ENCODE measurements around the gene IFNA5. TPM values are rescaled to one million over a fixed set of nuclear protein-coding genes. Genes with fewer than 3 reads are reported as not detected.

Gene IFNA5
- total and polyA plus RNA-seq, 10 of the 15 experiments (the other 5 are each of a cell fraction or from before 2014, with no cell fraction given), result not detected

GRCh38 chr9:21350787-21351186 is 45.7 kb upstream of the IFNA5 start, which contains the start of gene IFNA6:
Gene IFNA6 (minus strand): TSS chr9:21350887. CDS start chr9:21350887, 0 bp downstream.
- Histone ChIP-seq H2AFZ (ENCODE audit: control insufficient read depth, low read depth, low read length) (no peak within 1 kb of the TSS), H3K9me3 (replicated peaks; ENCODE audit: control insufficient read depth, insufficient read depth, low read length) (no peaks in the 10 kb centered on the region; the same call in 1 of the 3 replicates), H3K4me1 (ENCODE audit: control insufficient read depth, insufficient read depth, low read length) (peaks cover 4% of the 10 kb centered on the region; the same call in 1 of the 2 replicates), H4K20me1 (ENCODE audit: control insufficient read depth, insufficient read depth) (no peaks in the 10 kb centered on the region), H3K4me3 (no peak within 1 kb of the TSS), H3K9ac (ENCODE audit: control insufficient read depth, insufficient read depth, low read length) (no peak within 1 kb of the TSS), H3K36me3 (ENCODE audit: control insufficient read depth in 2 of 2, insufficient read depth in 2 of 2, low read length in 1 of 2) (no peaks in the 10 kb centered on the region), H3K4me2 (ENCODE audit: control insufficient read depth, insufficient read depth) (no peak within 1 kb of the TSS), H3K79me2 (ENCODE audit: control insufficient read depth, insufficient read depth, low read length) (no peaks in the 10 kb centered on the region), H3K27ac (ENCODE audit: control insufficient read depth, insufficient read depth) (no peak within 1 kb of the TSS), H3K27me3 (replicated peaks in 1 of 2; ENCODE audit: control insufficient read depth in 2 of 2, insufficient read depth in 2 of 2, low read length in 1 of 2) (no peaks in the 10 kb centered on the region)
- in situ Hi-C loops (cut with MboI), result no loop called here
- POLR2A ChIA-PET, result no interaction called here
- RAD21 ChIA-PET (ENCODE audit: unreplicated experiment), result no interaction called here
- CTCF ChIA-PET, result interaction anchor here (0.9 kb wide), 1 partner anchor 18 kb away, joined by 3 read pairs; no protein-coding TSS in a partner anchor
- WGBS (ENCODE audit: insufficient coverage, insufficient replicate concordance, low lambda C conversion rate, missing lambda C conversion rate), result 35% methylated on average over 1 of the region's 1 CpG
- SMC1A ChIA-PET (ENCODE audit: uncharacterized antibody, unreplicated experiment), result interaction anchor here (2.1 kb wide), 1 partner anchor 13 kb away, joined by 7 read pairs; no protein-coding TSS in a partner anchor
- no peak for FAIRE-seq
- BruUV-seq (replicated peaks), result no TSS peak
- no peak for DNase-seq (ENCODE audit: low read depth, low spot score)
- intact Hi-C loops (cut with micrococcal nuclease; ENCODE audit: unreplicated experiment), result no loop called here
- ATAC-seq, result no peak; the same call in 2 of the 3 replicates
- TF ChIP-seq, protein P1, sequence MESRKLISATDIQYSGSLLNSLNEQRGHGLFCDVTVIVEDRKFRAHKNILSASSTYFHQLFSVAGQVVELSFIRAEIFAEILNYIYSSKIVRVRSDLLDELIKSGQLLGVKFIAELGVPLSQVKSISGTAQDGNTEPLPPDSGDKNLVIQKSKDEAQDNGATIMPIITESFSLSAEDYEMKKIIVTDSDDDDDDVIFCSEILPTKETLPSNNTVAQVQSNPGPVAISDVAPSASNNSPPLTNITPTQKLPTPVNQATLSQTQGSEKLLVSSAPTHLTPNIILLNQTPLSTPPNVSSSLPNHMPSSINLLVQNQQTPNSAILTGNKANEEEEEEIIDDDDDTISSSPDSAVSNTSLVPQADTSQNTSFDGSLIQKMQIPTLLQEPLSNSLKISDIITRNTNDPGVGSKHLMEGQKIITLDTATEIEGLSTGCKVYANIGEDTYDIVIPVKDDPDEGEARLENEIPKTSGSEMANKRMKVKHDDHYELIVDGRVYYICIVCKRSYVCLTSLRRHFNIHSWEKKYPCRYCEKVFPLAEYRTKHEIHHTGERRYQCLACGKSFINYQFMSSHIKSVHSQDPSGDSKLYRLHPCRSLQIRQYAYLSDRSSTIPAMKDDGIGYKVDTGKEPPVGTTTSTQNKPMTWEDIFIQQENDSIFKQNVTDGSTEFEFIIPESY (IDR thresholded peaks at IDR 0.05), result no peak
- TF ChIP-seq POLR2AphosphoS5 (IDR thresholded peaks at IDR 0.05; ENCODE audit: low read length) (no peak), MTA2 (IDR thresholded peaks at IDR 0.05; ENCODE audit: low read depth) (no peak), KDM1A (IDR thresholded peaks at IDR 0.05; ENCODE audit: borderline replicate concordance) (no peak), SIN3A (IDR thresholded peaks at IDR 0.05; ENCODE audit: low read depth, low read length) (no peak), MTA3 (IDR thresholded peaks at IDR 0.05; ENCODE audit: borderline replicate concordance, low read length) (no peak), CHD2 (IDR thresholded peaks at IDR 0.05; ENCODE audit: borderline replicate concordance, low read depth, low read length) (no peak), RUNX3 (IDR thresholded peaks at IDR 0.05; ENCODE audit: low read length) (no peak), ZNF384 (IDR thresholded peaks at IDR 0.05; ENCODE audit: borderline replicate concordance, low read depth, low read length) (no peak), EZH2 (IDR thresholded peaks at IDR 0.05; ENCODE audit: borderline replicate concordance, control insufficient read depth, low read depth, low read length) (no peak), ZNF207 (IDR thresholded peaks at IDR 0.05; ENCODE audit: borderline replicate concordance) (no peak), PML (IDR thresholded peaks at IDR 0.05; ENCODE audit: low read length) (no peak), IKZF2 (IDR thresholded peaks at IDR 0.05) (no peak), NR2F1 (conservative IDR thresholded peaks at IDR 0.05) (no peak), CBFB (IDR thresholded peaks at IDR 0.05; ENCODE audit: low read depth) (no peak), CTCF (IDR thresholded peaks at IDR 0.05 in 2 of 3, conservative IDR thresholded peaks at IDR 0.05 in 1 of 3; ENCODE audit: control insufficient read depth in 2 of 3, extremely low read depth in 1 of 3, insufficient read depth in 1 of 3, low read depth in 3 of 3, low read length in 3 of 3) (no peak), RELA (IDR thresholded peaks at IDR 0.05; ENCODE audit: borderline replicate concordance, partially characterized antibody) (no peak)
- TF ChIP-seq, protein P2, sequence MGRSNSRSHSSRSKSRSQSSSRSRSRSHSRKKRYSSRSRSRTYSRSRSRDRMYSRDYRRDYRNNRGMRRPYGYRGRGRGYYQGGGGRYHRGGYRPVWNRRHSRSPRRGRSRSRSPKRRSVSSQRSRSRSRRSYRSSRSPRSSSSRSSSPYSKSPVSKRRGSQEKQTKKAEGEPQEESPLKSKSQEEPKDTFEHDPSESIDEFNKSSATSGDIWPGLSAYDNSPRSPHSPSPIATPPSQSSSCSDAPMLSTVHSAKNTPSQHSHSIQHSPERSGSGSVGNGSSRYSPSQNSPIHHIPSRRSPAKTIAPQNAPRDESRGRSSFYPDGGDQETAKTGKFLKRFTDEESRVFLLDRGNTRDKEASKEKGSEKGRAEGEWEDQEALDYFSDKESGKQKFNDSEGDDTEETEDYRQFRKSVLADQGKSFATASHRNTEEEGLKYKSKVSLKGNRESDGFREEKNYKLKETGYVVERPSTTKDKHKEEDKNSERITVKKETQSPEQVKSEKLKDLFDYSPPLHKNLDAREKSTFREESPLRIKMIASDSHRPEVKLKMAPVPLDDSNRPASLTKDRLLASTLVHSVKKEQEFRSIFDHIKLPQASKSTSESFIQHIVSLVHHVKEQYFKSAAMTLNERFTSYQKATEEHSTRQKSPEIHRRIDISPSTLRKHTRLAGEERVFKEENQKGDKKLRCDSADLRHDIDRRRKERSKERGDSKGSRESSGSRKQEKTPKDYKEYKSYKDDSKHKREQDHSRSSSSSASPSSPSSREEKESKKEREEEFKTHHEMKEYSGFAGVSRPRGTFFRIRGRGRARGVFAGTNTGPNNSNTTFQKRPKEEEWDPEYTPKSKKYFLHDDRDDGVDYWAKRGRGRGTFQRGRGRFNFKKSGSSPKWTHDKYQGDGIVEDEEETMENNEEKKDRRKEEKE (IDR thresholded peaks at IDR 0.05), result no peak

Measured in GM12878 (cell line).